A549 (cell line): ENCODE measurements around the gene NCAPD3.

Source experiments
- CTCF ChIP-seq: fragments of >200 bp; sonication (Bioruptor Twin); formaldehyde crosslinking; IDR thresholded peaks from 3 replicates; pipeline ENCODE4 v1.5.1; 2016
- EP300 ChIP-seq, 2 experiments: fragments of >200 bp; sonication (Bioruptor Twin); formaldehyde crosslinking; IDR thresholded peaks; 2 replicates in 1 of 2; 3 replicates in 1 of 2; pipeline ENCODE4 v1.6.1; 2016 to 2017
- KDM1A ChIP-seq: fragments of 200-600 bp; sonication (generic); IDR thresholded peaks from 2 replicates; pipeline ENCODE4 v1.6.1; 2016; ENCODE audit warnings: low read depth, mild to moderate bottlenecking
- REST ChIP-seq: fragments of 200-600 bp; sonication (generic); IDR thresholded peaks from 2 replicates; pipeline ENCODE4 v1.6.1; 2016; ENCODE audit warnings: antibody characterized with exemption, mild to moderate bottlenecking, moderate library complexity

- TF ChIP-seq EP300 (IDR thresholded peaks at IDR 0.05) = no peak
- TF ChIP-seq CTCF = no peak
- no peak for TF ChIP-seq REST
- no peak for TF ChIP-seq KDM1A
These were observed 77.2 kb downstream of the NCAPD3 start for GRCh38 chr11:134146598-134146997.
